HAP-1 (cell line): Measurements from ENCODE around the gene SLC2A1.
"Not testable (repeated sequence)": the region's sequence is repeated elsewhere in the genome, so short reads cannot be mapped to it uniquely, and the experiment has no call there.

Experiments used
- DNase-seq, 2 experiments: peaks; one replicate each; pipeline ENCODE4 v3.0.0-alpha.2; 2016 to 2020; ENCODE audit warnings: low spot score in 2 of 2
- H3K27me3 ChIP-seq: fragments of 250-450 bp; sonication (Bioruptor Pico); 2 replicates; pipeline ENCODE4 v1.5.1; 2020; ENCODE audit warnings: low read depth, mild to moderate bottlenecking, moderate library complexity
- H3K36me3 ChIP-seq: fragments of 250-450 bp; sonication (Bioruptor Pico); replicated peaks from 2 replicates; pipeline ENCODE4 v1.5.1; 2020; ENCODE audit warnings: mild to moderate bottlenecking
- H3K4me1 ChIP-seq: fragments of 250-450 bp; sonication (Bioruptor Pico); 2 replicates; pipeline ENCODE4 v1.5.1; 2020; ENCODE audit warnings: mild to moderate bottlenecking
- H3K4me3 ChIP-seq: fragments of 250-450 bp; sonication (Bioruptor Pico); 2 replicates; pipeline ENCODE4 v1.5.1; 2020; ENCODE audit warnings: mild to moderate bottlenecking, moderate library complexity
- H3K9me3 ChIP-seq: fragments of 250-450 bp; sonication (Bioruptor Pico); 2 replicates; pipeline ENCODE4 v1.5.1; 2020; ENCODE audit warnings: mild to moderate bottlenecking, moderate library complexity
- in situ Hi-C: fragments of 300-500 bp; cut with MboI; formaldehyde crosslinking; loops from 3 replicates; pipeline ENCODE4 v1.14.3; 2020; ENCODE audit warnings: low sequenced_read_pairs, inconsistent platforms, mixed read lengths

Gene SLC2A1

GRCh38 chr1:42929434-42930177 lies 29.1 kb downstream of the SLC2A1 start:
- no peak for DNase-seq
- peaks cover 64% of the 10 kb centered on the region for H3K36me3 ChIP-seq

DNA sequence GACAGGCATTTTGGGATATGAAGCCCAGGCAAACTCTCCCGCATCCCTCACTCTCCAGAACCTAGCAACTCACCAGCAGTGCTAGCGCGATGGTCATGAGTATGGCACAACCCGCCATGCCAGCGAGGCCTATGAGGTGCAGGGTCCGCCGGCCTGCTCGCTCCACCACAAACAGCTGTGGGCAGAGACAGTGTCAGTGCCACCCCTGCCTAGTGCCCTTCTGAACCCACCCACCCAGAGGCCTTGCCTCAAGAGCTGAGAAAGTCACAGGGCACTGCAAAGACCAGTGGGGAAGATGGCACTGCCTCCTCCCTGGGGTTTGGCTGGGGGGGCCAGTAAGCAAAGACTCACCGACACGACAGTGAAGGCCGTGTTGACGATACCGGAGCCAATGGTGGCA lies 29.8 kb downstream of the SLC2A1 start:
- Histone ChIP-seq H3K36me3 (peaks cover 61% of the 10 kb centered on the region), H3K27me3 (no peaks in the 10 kb centered on the region), H3K9me3 (no peaks in the 10 kb centered on the region), H3K4me3 (no peak overlapping the region), H3K4me1 (no peaks in the 10 kb centered on the region)
- in situ Hi-C loops = no loop called here
- DNase-seq = no peak

More at GRCh38 chr1:42929434-42930177, 29.1 kb downstream of the SLC2A1 start:
- H3K4me3 ChIP-seq = no peak overlapping the region
- in situ Hi-C loops = no loop called here
- H3K27me3 ChIP-seq = no peaks in the 10 kb centered on the region
- H3K9me3 ChIP-seq = no peaks in the 10 kb centered on the region
- H3K4me1 ChIP-seq = no peaks in the 10 kb centered on the region

DNA sequence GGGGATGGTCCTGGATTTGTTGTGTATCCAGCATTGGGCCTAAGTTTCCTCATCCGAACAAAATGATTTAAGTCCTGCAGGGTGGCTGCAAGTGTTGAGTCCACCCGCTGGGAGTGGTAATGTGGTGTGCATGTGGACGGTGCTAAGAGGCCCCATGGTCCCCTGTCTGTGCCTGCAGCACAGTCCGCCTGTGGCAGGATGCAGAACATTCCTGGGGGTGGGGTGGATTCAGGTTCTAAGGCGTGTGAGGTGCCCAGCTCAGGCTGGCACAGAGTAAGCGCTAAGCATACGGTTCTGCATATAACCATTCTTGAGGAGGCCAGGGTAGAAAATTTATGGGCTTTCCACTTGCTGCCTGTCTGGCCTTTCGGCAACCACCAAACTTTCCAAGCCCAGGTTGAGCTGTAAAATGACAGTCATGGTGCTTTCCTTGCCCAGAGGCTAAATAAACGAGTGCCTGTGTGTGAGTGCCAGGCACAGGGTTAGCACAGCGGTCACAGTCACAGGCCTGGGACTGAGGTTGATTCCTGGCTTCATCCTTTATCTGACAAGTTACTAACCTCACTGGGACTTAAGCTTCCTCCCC lies 30.7 kb downstream of the SLC2A1 start:
- Histone ChIP-seq H3K4me1 (no peaks in the 10 kb centered on the region), H3K9me3 (no peaks in the 10 kb centered on the region), H3K4me3 (no peak overlapping the region), H3K36me3 (peaks cover 60% of the 10 kb centered on the region), H3K27me3 (no peaks in the 10 kb centered on the region)
- no peak for DNase-seq
- in situ Hi-C loops = no loop called here

- H3K4me1 ChIP-seq = no peaks in the 10 kb centered on the region
- H3K36me3 ChIP-seq = peaks cover 60% of the 10 kb centered on the region
- no peaks in the 10 kb centered on the region for H3K9me3 ChIP-seq
- H3K4me3 ChIP-seq = no peak overlapping the region
- no peak for DNase-seq
- in situ Hi-C loops = no loop called here
- no peaks in the 10 kb centered on the region for H3K27me3 ChIP-seq
Observed at GRCh38 chr1:42927274-42927841, 31.3 kb downstream of the SLC2A1 start.

DNA sequence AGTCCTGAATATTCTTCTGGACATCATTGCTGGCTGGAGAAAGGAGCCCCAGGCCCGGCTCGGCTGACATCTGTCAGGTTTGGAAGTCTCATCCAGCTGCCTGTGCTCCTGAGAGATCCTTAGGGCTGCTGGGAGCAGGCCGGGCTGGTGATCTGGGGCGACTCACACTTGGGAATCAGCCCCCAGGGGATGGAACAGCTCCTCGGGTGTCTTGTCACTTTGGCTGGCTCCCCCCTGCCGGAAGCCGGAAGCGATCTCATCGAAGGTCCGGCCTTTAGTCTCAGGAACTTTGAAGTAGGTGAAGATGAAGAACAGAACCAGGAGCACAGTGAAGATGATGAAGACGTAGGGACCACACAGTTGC lies 31.8 kb downstream of the SLC2A1 start:
- Histone ChIP-seq H3K9me3 (no peaks in the 10 kb centered on the region), H3K36me3 (peaks cover 60% of the 10 kb centered on the region), H3K4me1 (no peaks in the 10 kb centered on the region), H3K4me3 (no peak overlapping the region), H3K27me3 (no peaks in the 10 kb centered on the region)
- DNase-seq = no peak
- in situ Hi-C loops = no loop called here

GRCh38 chr1:42926235-42926878 lies 32.3 kb downstream of the SLC2A1 start:
- H3K9me3 ChIP-seq = no peaks in the 10 kb centered on the region
- DNase-seq = no peak
- H3K4me1 ChIP-seq = no peaks in the 10 kb centered on the region
- no peaks in the 10 kb centered on the region for H3K27me3 ChIP-seq
- H3K4me3 ChIP-seq = no peak overlapping the region
- in situ Hi-C loops = no loop called here
- H3K36me3 ChIP-seq = peaks cover 60% of the 10 kb centered on the region

- Histone ChIP-seq H3K4me3 (no peak overlapping the region), H3K36me3 (peaks cover 47% of the 10 kb centered on the region), H3K9me3 (no peaks in the 10 kb centered on the region), H3K4me1 (no peaks in the 10 kb centered on the region), H3K27me3 (no peaks in the 10 kb centered on the region)
- in situ Hi-C loops = no loop called here
- DNase-seq = no peak
Observed at GRCh38 chr1:42924851-42925760, 33.6 kb downstream of the SLC2A1 start.

- Histone ChIP-seq H3K4me3 (no peak overlapping the region), H3K36me3 (peaks cover 42% of the 10 kb centered on the region), H3K9me3 (no peaks in the 10 kb centered on the region), H3K4me1 (no peaks in the 10 kb centered on the region), H3K27me3 (no peaks in the 10 kb centered on the region)
- no peak for DNase-seq
- in situ Hi-C loops = no loop called here
Observed at GRCh38 chr1:42924082-42924850, 34.4 kb downstream of the SLC2A1 start.

DNA sequence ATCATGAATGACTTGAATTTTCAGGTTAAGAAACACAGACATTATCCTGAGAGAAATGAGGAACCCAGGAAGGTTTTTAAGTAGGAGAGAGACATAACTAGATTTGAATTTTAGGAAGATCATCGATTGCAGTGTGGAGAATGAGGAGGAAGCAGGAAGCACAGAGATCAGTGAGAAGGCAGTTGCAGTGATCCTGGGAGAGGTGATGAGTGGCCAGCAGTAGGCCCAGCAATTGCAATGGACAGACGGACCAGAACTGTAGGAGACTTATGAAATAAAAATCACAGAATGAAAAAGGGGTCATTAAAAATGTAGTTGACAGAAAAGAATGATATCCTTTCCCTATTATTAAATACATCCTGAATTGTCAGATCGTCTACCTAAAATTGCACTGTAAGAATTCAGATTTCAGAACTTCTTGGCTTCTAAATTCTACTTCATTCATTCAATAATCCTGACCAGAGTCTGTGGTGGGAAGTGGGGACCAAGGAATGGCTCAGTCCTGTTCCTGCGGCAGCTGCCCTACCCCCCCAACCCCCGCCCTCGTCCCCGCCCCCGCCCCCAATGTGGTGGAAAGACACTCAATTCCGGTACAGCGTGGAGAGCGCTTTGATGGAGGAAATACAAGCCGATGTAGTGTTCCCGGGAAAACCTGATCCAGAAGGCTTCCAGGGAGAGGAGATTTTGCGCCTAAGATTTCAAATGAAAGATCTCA lies 35.1 kb downstream of the SLC2A1 start:
- no peak for DNase-seq

GRCh38 chr1:42922687-42923366 lies 35.8 kb downstream of the SLC2A1 start:
- in situ Hi-C loops = no loop called here
- H3K9me3 ChIP-seq = no peaks in the 10 kb centered on the region
- no peaks in the 10 kb centered on the region for H3K4me1 ChIP-seq
- H3K4me3 ChIP-seq = no peak overlapping the region
- 0 out of 2 replicates have a peak, but pooled peaks cover 3% of the 10 kb centered on the region for H3K27me3 ChIP-seq
- peaks cover 27% of the 10 kb centered on the region for H3K36me3 ChIP-seq
- peak; percentile 69 for DNase-seq

More for the DNA sequence above, 35.1 kb downstream of the SLC2A1 start:
- Histone ChIP-seq H3K4me3 (no peak overlapping the region), H3K4me1 (no peaks in the 10 kb centered on the region), H3K27me3 (no peaks in the 10 kb centered on the region), H3K36me3 (peaks cover 34% of the 10 kb centered on the region), H3K9me3 (no peaks in the 10 kb centered on the region)
- in situ Hi-C loops = no loop called here

DNA sequence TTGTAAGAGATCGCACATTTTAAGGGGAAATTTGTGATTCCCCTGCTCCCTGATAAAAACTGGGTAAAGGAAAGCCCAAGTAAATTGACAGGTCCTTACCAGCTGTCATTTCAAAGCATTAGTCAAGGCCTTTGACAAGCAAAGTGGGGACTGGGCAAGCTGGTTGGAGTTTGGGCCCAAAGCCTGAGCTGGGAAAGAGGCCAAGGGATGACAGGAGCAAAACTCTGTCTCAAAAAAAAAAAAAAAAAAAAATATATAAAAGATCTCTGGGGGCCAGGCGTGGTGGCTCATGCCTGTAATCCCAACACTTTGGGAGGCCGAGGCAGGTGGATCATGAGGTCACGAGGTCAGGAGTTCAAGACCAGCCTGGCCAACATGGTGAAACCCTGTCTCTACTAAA lies 36.9 kb downstream of the SLC2A1 start:
- peaks cover 17% of the 10 kb centered on the region for H3K36me3 ChIP-seq
- H3K9me3 ChIP-seq = no peaks in the 10 kb centered on the region
- H3K27me3 ChIP-seq = 0 out of 2 replicates have a peak, but pooled peaks cover 3% of the 10 kb centered on the region
- H3K4me1 ChIP-seq = no peaks in the 10 kb centered on the region
- no peak for DNase-seq
- in situ Hi-C loops = no loop called here
- H3K4me3 ChIP-seq = no peak overlapping the region

- H3K4me3 ChIP-seq, in situ Hi-C loops, DNase-seq, H3K4me1 ChIP-seq, H3K9me3 ChIP-seq, H3K36me3 ChIP-seq, H3K27me3 ChIP-seq: not testable (repeated sequence)
Observed at GRCh38 chr1:42919651-42920050, 39.0 kb downstream of the SLC2A1 start.
